SK-N-SH (cell line): ENCODE data around the gene CCND2. TPM values are rescaled to one million over a fixed set of nuclear protein-coding genes. Genes with fewer than 3 reads are reported as not detected.

ENCODE experiments used
- CTCF ChIA-PET: fragments of 300-600, 350-600 bp; formaldehyde crosslinking; extraction: SDS; loops from one replicate; lab custom pipeline; 2021; lab: Yijun Ruan, JAX
- POLR2A ChIA-PET: fragments of 350-600 bp; sonication (Branson Sonifier 250); formaldehyde crosslinking; extraction: SDS; loops from one replicate; lab custom pipeline; 2020; ENCODE audit warnings: antibody characterized with exemption, inconsistent platforms; lab: Yijun Ruan, JAX
- DNase-seq: peaks from one replicate; pipeline ENCODE4 v3.0.0; 2012
- H2AFZ ChIP-seq: fragments of 200-600 bp; sonication (generic); 2 replicates; pipeline ENCODE4 v1.8.1; 2016; ENCODE audit warnings: antibody characterized with exemption, mild to moderate bottlenecking, low read depth
- H3F3A ChIP-seq: fragments of 200-600 bp; sonication (generic); replicated peaks from 2 replicates; pipeline ENCODE3; 2016; ENCODE audit warnings: antibody characterized with exemption, mild to moderate bottlenecking; ENCODE audit not compliant: insufficient read depth
- H3K27ac ChIP-seq, 2 experiments: fragments of 200-500 bp in 1 of 2; fragments of 200-600 bp in 1 of 2; sonication (Bioruptor generic) in 1 of 2; sonication (generic), shearing (Covaris generic) in 1 of 2; 2 replicates each; pipeline versions ENCODE4 v1.5.1 to v1.6.1; 2014 to 2016; ENCODE audit warnings: low read depth in 2 of 2, inconsistent platforms in 1 of 2, low read length in 1 of 2, mild to moderate bottlenecking in 1 of 2, mixed read lengths in 1 of 2
- H3K27me3 ChIP-seq: fragments of 200-600 bp; sonication (generic), shearing (Covaris generic); 2 replicates; pipeline ENCODE4 v1.6.1; 2016; ENCODE audit warnings: mixed run types; ENCODE audit not compliant: insufficient read depth
- H3K36me3 ChIP-seq, 2 experiments: fragments of 200-500 bp in 1 of 2; fragments of 200-600 bp in 1 of 2; sonication (Bioruptor generic) in 1 of 2; sonication (generic) in 1 of 2; replicated peaks in 1 of 2; 2 replicates each; pipeline versions ENCODE3 to v1.5.1; 2014 to 2016; ENCODE audit warnings: low read length in 1 of 2, mild to moderate bottlenecking in 1 of 2; ENCODE audit not compliant: insufficient read depth in 2 of 2, control insufficient read depth in 1 of 2
- H3K4me1 ChIP-seq, 2 experiments: fragments of 200-500 bp in 1 of 2; fragments of 200-600 bp in 1 of 2; sonication (Bioruptor generic) in 1 of 2; sonication (generic), shearing (Covaris generic) in 1 of 2; 2 replicates each; pipeline versions ENCODE4 v1.5.1 to v1.6.1; 2014 to 2016; ENCODE audit warnings: low read depth in 1 of 2, low read length in 1 of 2, mixed run types in 1 of 2; ENCODE audit not compliant: insufficient read depth in 2 of 2, control insufficient read depth in 1 of 2
- H3K4me2 ChIP-seq: fragments of 200-600 bp; sonication (generic), shearing (Covaris generic); 2 replicates; pipeline ENCODE4 v1.6.1; 2017; ENCODE audit warnings: mixed run types
- H3K4me3 ChIP-seq, 2 experiments: fragments of 200-500 bp in 1 of 2; fragments of 200-600 bp in 1 of 2; sonication (Bioruptor generic) in 1 of 2; sonication (generic), shearing (Covaris generic) in 1 of 2; 2 replicates each; pipeline versions ENCODE4 v1.5.1 to v1.8.1; 2014 to 2016; ENCODE audit warnings: low read depth in 2 of 2, inconsistent platforms in 1 of 2, low read length in 1 of 2, mild to moderate bottlenecking in 1 of 2, mixed read lengths in 1 of 2, moderate library complexity in 1 of 2
- H3K79me2 ChIP-seq: fragments of 200-600 bp; sonication (generic); 2 replicates; pipeline ENCODE4 v1.8.1; 2017; ENCODE audit warnings: mild to moderate bottlenecking; ENCODE audit not compliant: insufficient read depth
- H3K9ac ChIP-seq: fragments of 200-600 bp; sonication (generic); 2 replicates; pipeline ENCODE4 v1.6.1; 2017; ENCODE audit warnings: mixed run types
- H3K9me2 ChIP-seq: fragments of 200-600 bp; sonication (generic); 2 replicates; pipeline ENCODE4 v1.6.1; 2017; ENCODE audit warnings: mixed run types
- H3K9me3 ChIP-seq: fragments of 200-600 bp; sonication (generic); 2 replicates; pipeline ENCODE4 v1.6.1; 2017; ENCODE audit warnings: mixed run types, mild to moderate bottlenecking, moderate library complexity
- H4K20me1 ChIP-seq: fragments of 200-600 bp; sonication (generic); 2 replicates; pipeline ENCODE4 v1.6.1; 2017; ENCODE audit warnings: mild to moderate bottlenecking, mixed run types; ENCODE audit not compliant: insufficient read depth
- CHD2 ChIP-seq: fragments of 150-350 bp; IDR thresholded peaks from 2 replicates; pipeline ENCODE4 v1.6.1; 2018; ENCODE audit warnings: low read length; ENCODE audit not compliant: partially characterized antibody
- FOXM1 ChIP-seq: IDR thresholded peaks from 2 replicates; pipeline ENCODE4 v1.4.0; 2012; ENCODE audit warnings: low read depth, mild to moderate bottlenecking
- IRF3 ChIP-seq: fragments of 150-350 bp; IDR thresholded peaks from 2 replicates; pipeline ENCODE4 v1.6.1; 2016; ENCODE audit warnings: mild to moderate bottlenecking, low read depth, low read length
- JUND ChIP-seq: IDR thresholded peaks from 2 replicates; pipeline ENCODE4 v1.4.0; 2012
- MXI1 ChIP-seq: IDR thresholded peaks from 2 replicates; pipeline ENCODE4 v1.6.1; 2012; ENCODE audit warnings: mild to moderate bottlenecking, low read depth, low read length, improper control_type of control experiment
- NFIC ChIP-seq: IDR thresholded peaks from 2 replicates; pipeline ENCODE4 v1.4.0; 2012; ENCODE audit warnings: borderline replicate concordance
- RAD21 ChIP-seq: IDR thresholded peaks from 2 replicates; pipeline ENCODE4 v1.6.1; 2012; ENCODE audit warnings: mild to moderate bottlenecking, low read length
- RCOR1 ChIP-seq: fragments of 150-350 bp; IDR thresholded peaks from 2 replicates; pipeline ENCODE4 v1.6.1; 2017; ENCODE audit warnings: antibody characterized with exemption, low read length
- RFX5 ChIP-seq: IDR thresholded peaks from 2 replicates; pipeline ENCODE4 v1.6.1; 2012; ENCODE audit warnings: mild to moderate bottlenecking, improper control_type of control experiment, low read length
- RXRA ChIP-seq: IDR thresholded peaks from 2 replicates; pipeline ENCODE4 v1.4.0; 2012; ENCODE audit warnings: low read depth, mild to moderate bottlenecking, borderline replicate concordance
- SMC3 ChIP-seq: IDR thresholded peaks from 2 replicates; pipeline ENCODE4 v1.6.1; 2012; ENCODE audit warnings: low read depth, low read length, improper control_type of control experiment
- TAF1 ChIP-seq: IDR thresholded peaks from 2 replicates; pipeline ENCODE4 v1.6.1; 2012; ENCODE audit warnings: low read depth, mild to moderate bottlenecking, low read length, moderate library complexity, borderline replicate concordance
- USF1 ChIP-seq: IDR thresholded peaks from 2 replicates; pipeline ENCODE4 v1.4.0; 2012; ENCODE audit warnings: low read depth, borderline replicate concordance
- ZBTB33 ChIP-seq: IDR thresholded peaks from 2 replicates; pipeline ENCODE4 v1.4.0; 2012; ENCODE audit warnings: low read depth, borderline replicate concordance
- WGBS: methylation state at CpG from one replicate; pipeline ENCODE4 v1.1.6; 2017; ENCODE audit warnings: low lambda C conversion rate; 5-methylcytosine and 5-hydroxymethylcytosine counted together
- polyA plus RNA-seq, 3 experiments: library from polyadenylated mRNA; depleted of rRNA; stranded (reverse); fragments of >200 nt; gene quantifications; 2 replicates each; pipeline ENCODE4 v1.2.3, GENCODE V29; 2012

CCND2 gene
- polyA plus RNA-seq, 1 of the 3 experiments (the other 2 are of a cell fraction) = not detected

- H3K79me2 ChIP-seq = no peaks in the 10 kb centered on the region
- CTCF ChIA-PET = interaction anchor here (1.2 to 15.2 kb wide), 3 partner anchors 10 to 17 kb away, joined by 4 to 162 read pairs (median 14); no protein-coding TSS in a partner anchor
- no peak overlapping the region for H3K9ac ChIP-seq
- 7% methylated on average over 12 of the region's 16 CpGs for WGBS
- POLR2A ChIA-PET = no interaction called here
- H3K27me3 ChIP-seq = peaks cover 98% of the 10 kb centered on the region
- no peaks in the 10 kb centered on the region for H3K36me3 ChIP-seq
- H4K20me1 ChIP-seq = no peaks in the 10 kb centered on the region
- H3K4me3 ChIP-seq = no peak overlapping the region
- no peak overlapping the region for H3K4me2 ChIP-seq
- H3K27ac ChIP-seq = no peak overlapping the region
- H3K9me2 ChIP-seq = no peaks in the 10 kb centered on the region
- DNase-seq = no peak
- no peak overlapping the region for H2AFZ ChIP-seq
- H3K9me3 ChIP-seq = no peaks in the 10 kb centered on the region
- TF ChIP-seq RCOR1 (no peak), RFX5 (no peak), NFIC (no peak), RXRA (no peak), MXI1 (no peak), JUND (no peak), FOXM1 (no peak), ZBTB33 (no peak), CHD2 (no peak), RAD21 (no peak), TAF1 (no peak), IRF3 (no peak)
- TF ChIP-seq, all 33 proteins: peak for 0
- Histone ChIP-seq H3K4me1 (no peaks in the 10 kb centered on the region), H3F3A (no peaks in the 10 kb centered on the region)
These were observed 20.5 kb downstream of the CCND2 start for GRCh38 chr12:4293966-4294505.

- H3K36me3 ChIP-seq = no peaks in the 10 kb centered on the region
- WGBS = 11% methylated on average over 6 of the region's 6 CpGs
- H3K4me3 ChIP-seq = no peak overlapping the region
- no peaks in the 10 kb centered on the region for H3K79me2 ChIP-seq
- TF ChIP-seq RFX5 (no peak), RCOR1 (no peak), JUND (no peak), SMC3 (no peak), USF1 (no peak)
- ChIA-PET CTCF (interaction anchor here (0.7 to 15.2 kb wide), 4 partner anchors 10 to 258 kb away, joined by 3 to 162 read pairs (median 8); no protein-coding TSS in a partner anchor), POLR2A (no interaction called here)
- peaks cover 92% of the 10 kb centered on the region for H3K27me3 ChIP-seq
- H3F3A ChIP-seq = no peaks in the 10 kb centered on the region
- H3K9me3 ChIP-seq = no peaks in the 10 kb centered on the region
- H3K4me2 ChIP-seq = no peak overlapping the region
- no peak overlapping the region for H3K27ac ChIP-seq
- no peaks in the 10 kb centered on the region for H3K4me1 ChIP-seq
- no peak for DNase-seq
- no peak overlapping the region for H3K9ac ChIP-seq
- no peak overlapping the region for H2AFZ ChIP-seq
- no peaks in the 10 kb centered on the region for H4K20me1 ChIP-seq
- H3K9me2 ChIP-seq = no peaks in the 10 kb centered on the region
These were observed 23.2 kb downstream of the CCND2 start for GRCh38 chr12:4296751-4297150.
